SK-N-SH (cell line): ENCODE results near the gene SLC35F1.

Experiments used
- CTCF ChIP-seq: fragments of 200-600 bp; sonication (generic); IDR thresholded peaks from 2 replicates; pipeline ENCODE4 v1.6.1; 2017; ENCODE audit warnings: antibody characterized with exemption, mild to moderate bottlenecking, moderate library complexity
- EP300 ChIP-seq, 2 experiments: IDR thresholded peaks; 2 replicates each; pipeline versions ENCODE4 v1.4.0 to v1.6.1; 2012; ENCODE audit warnings: borderline replicate concordance in 1 of 2, low read depth in 1 of 2, low read length in 1 of 2
- EZH2phosphoT487 ChIP-seq: fragments of 200-600 bp; sonication (generic); IDR thresholded peaks from 2 replicates; pipeline ENCODE4 v1.6.1; 2017; ENCODE audit warnings: low read depth, mixed run types, mild to moderate bottlenecking, antibody characterized with exemption, moderate library complexity, borderline replicate concordance
- FOXJ3 ChIP-seq: sonication (generic); formaldehyde crosslinking; IDR thresholded peaks from 2 replicates; pipeline ENCODE4 v1.5.1; 2020; ENCODE audit warnings: mild to moderate bottlenecking, missing genetic modification reagents
- NRF1 ChIP-seq: IDR thresholded peaks from 2 replicates; pipeline ENCODE4 v1.6.1; 2012; ENCODE audit warnings: low read depth, mild to moderate bottlenecking, low read length
- POLR2AphosphoS5 ChIP-seq: IDR thresholded peaks from 2 replicates; pipeline ENCODE4 v1.6.1; 2012; ENCODE audit warnings: low read depth, low read length
- RFX5 ChIP-seq: IDR thresholded peaks from 2 replicates; pipeline ENCODE4 v1.6.1; 2012; ENCODE audit warnings: mild to moderate bottlenecking, improper control_type of control experiment, low read length
- SMC3 ChIP-seq: IDR thresholded peaks from 2 replicates; pipeline ENCODE4 v1.6.1; 2012; ENCODE audit warnings: low read depth, low read length, improper control_type of control experiment
- TAF1 ChIP-seq: IDR thresholded peaks from 2 replicates; pipeline ENCODE4 v1.6.1; 2012; ENCODE audit warnings: low read depth, mild to moderate bottlenecking, low read length, moderate library complexity, borderline replicate concordance
- TEAD4 ChIP-seq: IDR thresholded peaks from 2 replicates; pipeline ENCODE4 v1.4.0; 2012; ENCODE audit warnings: mild to moderate bottlenecking, borderline replicate concordance; ENCODE audit not compliant: insufficient read depth
- TF ChIP-seq, protein P1 (sequence below): fragments of 150-350 bp; IDR thresholded peaks from 2 replicates; pipeline ENCODE4 v1.6.1; 2016; ENCODE audit warnings: mild to moderate bottlenecking, low read depth, low read length

- TF ChIP-seq CTCF = no peak
- no peak for TF ChIP-seq EP300 (IDR thresholded peaks at IDR 0.05; ENCODE audit: borderline replicate concordance in 1 of 2, low read depth in 1 of 2, low read length in 1 of 2)
- TF ChIP-seq NRF1 = no peak
- no peak for TF ChIP-seq POLR2AphosphoS5
- TF ChIP-seq, protein P1, sequence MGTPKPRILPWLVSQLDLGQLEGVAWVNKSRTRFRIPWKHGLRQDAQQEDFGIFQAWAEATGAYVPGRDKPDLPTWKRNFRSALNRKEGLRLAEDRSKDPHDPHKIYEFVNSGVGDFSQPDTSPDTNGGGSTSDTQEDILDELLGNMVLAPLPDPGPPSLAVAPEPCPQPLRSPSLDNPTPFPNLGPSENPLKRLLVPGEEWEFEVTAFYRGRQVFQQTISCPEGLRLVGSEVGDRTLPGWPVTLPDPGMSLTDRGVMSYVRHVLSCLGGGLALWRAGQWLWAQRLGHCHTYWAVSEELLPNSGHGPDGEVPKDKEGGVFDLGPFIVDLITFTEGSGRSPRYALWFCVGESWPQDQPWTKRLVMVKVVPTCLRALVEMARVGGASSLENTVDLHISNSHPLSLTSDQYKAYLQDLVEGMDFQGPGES = no peak
- no peak for TF ChIP-seq SMC3
- TF ChIP-seq FOXJ3 = no peak
- no peak for TF ChIP-seq RFX5
- no peak for TF ChIP-seq EZH2phosphoT487
- no peak for TF ChIP-seq TAF1
- no peak for TF ChIP-seq TEAD4
Observed at GRCh38 chr6:118353564-118353963, 446.5 kb downstream of the SLC35F1 start.
